ES-I3 (cell line): ENCODE measurements around the gene RANGAP1.

Source experiments
- H3K36me3 ChIP-seq: 2 replicates; pipeline ENCODE4 v1.6.1; 2013; ENCODE audit warnings: mild to moderate bottlenecking, low read length, control low read depth, moderate library complexity; ENCODE audit not compliant: insufficient read depth
- H3K4me1 ChIP-seq: 2 replicates; pipeline ENCODE4 v1.6.1; 2013; ENCODE audit warnings: mild to moderate bottlenecking, control low read depth, low read length; ENCODE audit not compliant: insufficient read depth
- H3K9ac ChIP-seq: 2 replicates; pipeline ENCODE4 v1.6.1; 2013; ENCODE audit warnings: low read depth, mild to moderate bottlenecking, low read length, moderate library complexity
- H3K9me3 ChIP-seq: 2 replicates; pipeline ENCODE4 v1.6.1; 2013; ENCODE audit warnings: mild to moderate bottlenecking, low read length, moderate library complexity; ENCODE audit not compliant: control insufficient read depth, insufficient read depth

The RANGAP1 gene

GRCh38 chr22:41226723-41227655 lies 59.0 kb downstream of the RANGAP1 start:
- no peaks in the 10 kb centered on the region for H3K4me1 ChIP-seq
- H3K9ac ChIP-seq: no peak overlapping the region
- H3K9me3 ChIP-seq: no peaks in the 10 kb centered on the region
- peaks cover 18% of the 10 kb centered on the region for H3K36me3 ChIP-seq

GRCh38 chr22:41223535-41223934 lies 62.5 kb downstream of the RANGAP1 start:
- H3K4me1 ChIP-seq: no peaks in the 10 kb centered on the region
- H3K9ac ChIP-seq: no peak overlapping the region
- no peaks in the 10 kb centered on the region for H3K9me3 ChIP-seq
- H3K36me3 ChIP-seq: peaks cover 23% of the 10 kb centered on the region; the same call in 1 of the 2 replicates

- Histone ChIP-seq H3K4me1 (peaks cover 1% of the 10 kb centered on the region; the same call in 1 of the 2 replicates), H3K9ac (no peak overlapping the region), H3K36me3 (peaks cover 23% of the 10 kb centered on the region; the same call in 1 of the 2 replicates), H3K9me3 (no peaks in the 10 kb centered on the region)
Observed at GRCh38 chr22:41222846-41223507, 63.0 kb downstream of the RANGAP1 start.

GRCh38 chr22:41217553-41218157 lies 68.3 kb downstream of the RANGAP1 start:
- H3K4me1 ChIP-seq: peaks cover 17% of the 10 kb centered on the region; the same call in 1 of the 2 replicates
- no peak overlapping the region for H3K9ac ChIP-seq
- H3K36me3 ChIP-seq: peaks cover 24% of the 10 kb centered on the region
- H3K9me3 ChIP-seq: no peaks in the 10 kb centered on the region

GRCh38 chr22:41216984-41217383 lies 69.0 kb downstream of the RANGAP1 start:
- H3K9ac ChIP-seq: no peak overlapping the region
- peaks cover 20% of the 10 kb centered on the region for H3K36me3 ChIP-seq
- peaks cover 17% of the 10 kb centered on the region; the same call in 1 of the 2 replicates for H3K4me1 ChIP-seq
- no peaks in the 10 kb centered on the region for H3K9me3 ChIP-seq

- no peaks in the 10 kb centered on the region for H3K9me3 ChIP-seq
- peaks cover 17% of the 10 kb centered on the region; the same call in 1 of the 2 replicates for H3K4me1 ChIP-seq
- H3K36me3 ChIP-seq: peaks cover 18% of the 10 kb centered on the region
- no peak overlapping the region for H3K9ac ChIP-seq
Observed at GRCh38 chr22:41215926-41216325, 70.1 kb downstream of the RANGAP1 start.

- Histone ChIP-seq H3K9ac (no peak overlapping the region), H3K4me1 (peaks cover 17% of the 10 kb centered on the region; the same call in 1 of the 2 replicates), H3K36me3 (peaks cover 14% of the 10 kb centered on the region), H3K9me3 (no peaks in the 10 kb centered on the region)
Observed at GRCh38 chr22:41215409-41215808, 70.6 kb downstream of the RANGAP1 start.

GRCh38 chr22:41206719-41207118 lies 79.3 kb downstream of the RANGAP1 start:
- H3K9ac ChIP-seq: no peak overlapping the region
- no peaks in the 10 kb centered on the region for H3K9me3 ChIP-seq
- no peaks in the 10 kb centered on the region; the same call in 1 of the 2 replicates for H3K36me3 ChIP-seq
- no peaks in the 10 kb centered on the region for H3K4me1 ChIP-seq

- peak within 1 kb of the TSS; percentile 74 for H3K9ac ChIP-seq
- no peaks in the 10 kb centered on the region for H3K9me3 ChIP-seq
- H3K4me1 ChIP-seq: no peaks in the 10 kb centered on the region
Observed at GRCh38 chr22:41204992-41205900, 80.7 kb downstream of the RANGAP1 start, which contains the start of gene L3MBTL2. Gene L3MBTL2 (plus strand): TSS chr22:41205312. CDS start chr22:41205363, 51 bp downstream.

GRCh38 chr22:41204066-41204465 lies 81.9 kb downstream of the RANGAP1 start:
- H3K9ac ChIP-seq: no peak overlapping the region
- no peaks in the 10 kb centered on the region for H3K9me3 ChIP-seq
- no peaks in the 10 kb centered on the region for H3K36me3 ChIP-seq
- no peaks in the 10 kb centered on the region for H3K4me1 ChIP-seq

More at GRCh38 chr22:41204992-41205900, 80.7 kb downstream of the RANGAP1 start, which contains the start of gene L3MBTL2:
- H3K36me3 ChIP-seq: no peaks in the 10 kb centered on the region; the same call in 1 of the 2 replicates

- Histone ChIP-seq H3K9me3 (no peaks in the 10 kb centered on the region), H3K4me1 (no peaks in the 10 kb centered on the region), H3K9ac (no peak overlapping the region), H3K36me3 (no peaks in the 10 kb centered on the region)
Observed at GRCh38 chr22:41203118-41203517, 82.9 kb downstream of the RANGAP1 start.

GRCh38 chr22:41201141-41201540 lies 84.8 kb downstream of the RANGAP1 start:
- Histone ChIP-seq H3K4me1 (no peaks in the 10 kb centered on the region), H3K36me3 (no peaks in the 10 kb centered on the region), H3K9me3 (no peaks in the 10 kb centered on the region), H3K9ac (no peak overlapping the region)

- no peaks in the 10 kb centered on the region for H3K9me3 ChIP-seq
- peak overlapping the region; percentile 89 for H3K9ac ChIP-seq
- no peaks in the 10 kb centered on the region for H3K36me3 ChIP-seq
- no peaks in the 10 kb centered on the region for H3K4me1 ChIP-seq
Observed at GRCh38 chr22:41198027-41198580, 87.9 kb downstream of the RANGAP1 start.
